Naive thymus-derived CD4-positive, alpha-beta T cell (primary cell): ENCODE data around the gene ANO9. TPM values are rescaled to one million over a fixed set of nuclear protein-coding genes. Genes with fewer than 3 reads are reported as not detected.
"Not testable (repeated sequence)": the region's sequence is repeated elsewhere in the genome, so short reads cannot be mapped to it uniquely, and the experiment has no call there.

Experiments used
- ATAC-seq: fragments of 150-1000 bp; cut with Tn5 transposase; 2 replicates; pipeline ENCODE4 v1.10.0; 2021; ENCODE audit warnings: mild to moderate bottlenecking, moderate library complexity
- CTCF ChIA-PET: fragments of 350-600 bp; sonication (Branson Sonifier 250); formaldehyde crosslinking; loops from one replicate; lab custom pipeline; 2021; ENCODE audit warnings: antibody characterized with exemption; lab: Charles Lee
- POLR2A ChIA-PET: fragments of 350-600 bp; sonication (Branson Sonifier 250); formaldehyde crosslinking; loops from one replicate; lab custom pipeline; 2021; ENCODE audit warnings: antibody characterized with exemption, inconsistent platforms; lab: Charles Lee
- DNase-seq, 9 donors: peaks; one replicate each; pipeline versions ENCODE4 v3.0.0 to v3.0.0-alpha.2; 2020 to 2022; ENCODE audit warnings: mixed read lengths in 1 of 9
- H3K27ac ChIP-seq: one replicate; pipeline ENCODE4 v1.7.0; 2013; ENCODE audit warnings: mild to moderate bottlenecking, low read depth, low read length, moderate library complexity
- H3K27me3 ChIP-seq, 2 donors: one replicate each; pipeline ENCODE4 v1.7.0; 2013; ENCODE audit warnings: low read length in 2 of 2, mild to moderate bottlenecking in 2 of 2, moderate library complexity in 2 of 2; ENCODE audit not compliant: control insufficient read depth in 2 of 2, insufficient read depth in 2 of 2
- H3K36me3 ChIP-seq, 3 experiments: 1 replicate in 2 of 3; 2 replicates in 1 of 3; pipeline ENCODE4 v1.7.0; 2013; ENCODE audit warnings: low read length in 3 of 3, mild to moderate bottlenecking in 3 of 3, moderate library complexity in 1 of 3; ENCODE audit not compliant: insufficient read depth in 3 of 3, control insufficient read depth in 2 of 3
- H3K4me1 ChIP-seq, 2 donors: one replicate each; pipeline ENCODE4 v1.7.0; 2013; ENCODE audit warnings: low read length in 2 of 2, mild to moderate bottlenecking in 2 of 2, moderate library complexity in 1 of 2; ENCODE audit not compliant: control insufficient read depth in 2 of 2, insufficient read depth in 2 of 2
- H3K4me3 ChIP-seq: 2 replicates; pipeline ENCODE4 v1.7.0; 2013; ENCODE audit warnings: mild to moderate bottlenecking, low read length
- H3K9me3 ChIP-seq, 3 experiments: 1 replicate in 2 of 3; 2 replicates in 1 of 3; pipeline ENCODE4 v1.7.0; 2013; ENCODE audit warnings: low read length in 3 of 3; ENCODE audit not compliant: control insufficient read depth in 2 of 3
- H3K27ac Mint-ChIP-seq, 9 donors: one replicate each; pipeline ENCODE4 v1.8.0; 2020 to 2022; ENCODE audit warnings: mixed read lengths in 9 of 9, mild to moderate bottlenecking in 8 of 9, moderate library complexity in 5 of 9, inconsistent platforms in 2 of 9
- H3K27me3 Mint-ChIP-seq, 5 donors: one replicate each; pipeline ENCODE4 v1.8.0; 2021 to 2022; ENCODE audit warnings: mixed read lengths in 5 of 5, mild to moderate bottlenecking in 1 of 5
- H3K36me3 Mint-ChIP-seq, 5 donors: one replicate each; pipeline ENCODE4 v1.8.0; 2020 to 2022; ENCODE audit warnings: mixed read lengths in 5 of 5, mild to moderate bottlenecking in 3 of 5, inconsistent platforms in 1 of 5
- H3K4me1 Mint-ChIP-seq, 7 donors: one replicate each; pipeline ENCODE4 v1.8.0; 2020 to 2022; ENCODE audit warnings: mixed read lengths in 7 of 7, mild to moderate bottlenecking in 3 of 7, inconsistent platforms in 1 of 7
- H3K4me3 Mint-ChIP-seq, 10 donors: one replicate each; pipeline ENCODE4 v1.8.0; 2020 to 2022; ENCODE audit warnings: mild to moderate bottlenecking in 10 of 10, mixed read lengths in 10 of 10, moderate library complexity in 6 of 10, inconsistent platforms in 2 of 10
- H3K9me3 Mint-ChIP-seq, 11 donors: one replicate each; pipeline ENCODE4 v1.8.0; 2020 to 2022; ENCODE audit warnings: mixed read lengths in 11 of 11, mild to moderate bottlenecking in 4 of 11, inconsistent platforms in 1 of 11, moderate library complexity in 1 of 11
- intact Hi-C, 2 donors: fragments of 100-400 bp; cut with micrococcal nuclease; formaldehyde crosslinking; loops; one replicate each; pipeline ENCODE4 v1.15.1; 2023
- polyA plus RNA-seq, 2 donors: library from polyadenylated mRNA; unstranded; fragments of 300-500 nt; fragmentation: Illumina TruSeq; gene quantifications; one replicate each; pipeline ENCODE4 v1.2.3, GENCODE V29; 2021
- total RNA-seq, 6 experiments: library from RNA in 5 of 6; stranded (reverse) in 5 of 6; gene quantifications; 1 replicate in 5 of 6; 2 replicates in 1 of 6; pipeline ENCODE4 v1.2.3 and lab custom pipeline; 2021 to 2026

Gene ANO9
- total and polyA plus RNA-seq, 7 experiments from 2014 or later = 9.0 to 107 (median 92.2) TPM

DNA sequence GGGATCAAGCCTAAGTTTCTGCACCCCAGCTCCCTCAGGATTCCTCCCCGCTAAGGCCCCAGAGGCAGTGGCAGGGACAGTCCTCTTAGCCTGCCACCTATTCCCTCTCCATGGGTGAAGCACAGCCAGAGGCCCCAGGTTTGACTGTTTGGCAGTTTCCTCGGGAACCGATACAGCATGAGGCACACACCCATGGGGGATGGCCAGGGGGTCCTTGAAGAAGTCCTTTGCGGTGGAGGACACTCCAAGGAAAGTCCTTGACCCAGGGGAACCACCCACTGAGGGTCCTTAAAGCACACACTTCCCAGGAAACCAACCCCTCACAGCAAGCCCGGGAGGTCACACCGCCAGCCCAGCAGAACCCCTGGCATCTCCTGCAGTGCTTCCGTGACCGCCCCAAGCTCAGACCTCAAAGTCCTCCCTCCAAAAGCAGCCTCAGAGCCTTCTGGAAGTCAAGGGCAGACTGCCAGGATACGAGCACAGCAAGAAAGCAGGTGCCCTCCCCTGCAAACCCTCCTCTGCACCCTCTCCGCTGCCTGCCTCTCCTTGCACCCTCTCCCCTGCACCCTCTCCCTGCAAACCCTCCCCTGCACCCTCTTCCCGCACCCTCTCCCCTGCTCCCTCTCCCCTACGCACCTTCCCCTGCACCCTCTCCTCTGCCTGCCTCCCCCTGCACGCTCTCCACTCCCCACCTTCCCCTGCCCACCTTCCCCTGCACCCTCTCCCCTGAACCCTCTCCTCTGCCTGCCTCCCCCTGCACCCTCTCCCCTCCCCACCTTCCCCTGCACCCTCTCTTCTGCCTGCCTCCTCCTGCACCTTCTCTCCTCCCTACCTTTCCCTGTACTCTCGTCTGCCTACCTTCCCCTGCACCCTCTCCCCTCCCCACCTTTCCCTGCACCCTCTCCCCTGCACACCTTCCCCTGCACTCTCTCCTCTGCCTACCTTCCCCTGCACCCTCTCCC, 28.4 kb downstream of the ANO9 start:
- POLR2A ChIA-PET = interaction anchor here (0.6 to 5.2 kb wide), 10 partner anchors 17 to 206 kb away, joined by 3 to 93 read pairs (median 6); partner anchors contain the start of genes BET1L, PTDSS2 and RIC8A
- H3K36me3 ChIP-seq = peaks cover 0 to 19% (median 0%) of the 10 kb centered on the region in 3 experiments

GRCh38 chr11:412641-413119, 29.1 kb downstream of the ANO9 start:
- DNase-seq (peak in 2 of 9 donors; percentile 10 to 20), ATAC-seq (no peak)
- peaks cover 0 to 21% (median 0%) of the 10 kb centered on the region in 3 experiments for H3K36me3 ChIP-seq
- H3K27ac ChIP-seq = peak overlapping the region; percentile 61
- Mint-ChIP-seq H3K27ac (peak overlapping the region in 3 of 9 donors; percentile 79 to 88 (median 85)), H3K9me3 (peaks cover 0 to 2% (median 0%) of the 10 kb centered on the region in 11 donors), H3K4me1 (peaks cover 14 to 33% (median 26%) of the 10 kb centered on the region in 7 donors), H3K36me3 (peaks cover 0 to 11% (median 0%) of the 10 kb centered on the region in 5 donors), H3K27me3 (no peaks in the 10 kb centered on the region), H3K4me3 (peak overlapping the region; percentile 82 to 100 (median 95))
- H3K4me1 ChIP-seq = peaks cover 16 to 21% of the 10 kb centered on the region in 2 donors
- CTCF ChIA-PET = interaction anchor here (0.9 to 1.3 kb wide), 2 partner anchors 36 to 184 kb away, joined by 3 read pairs; no protein-coding TSS in a partner anchor
- POLR2A ChIA-PET = interaction anchor here (0.6 to 5.2 kb wide), 4 partner anchors 27 to 391 kb away, joined by 3 to 93 read pairs (median 3); partner anchors contain the start of gene PTDSS2
- H3K27me3 ChIP-seq = no peaks in the 10 kb centered on the region
- no peaks in the 10 kb centered on the region for H3K9me3 ChIP-seq
- peak overlapping the region; percentile 92 for H3K4me3 ChIP-seq
- intact Hi-C loops = loop anchor here in 1 of 2 donors (10.0 kb wide), 2 partner anchors 282 to 382 kb away; partner anchors contain the start of genes CEND1, DEAF1, SLC25A22 and TMEM80

More for the DNA sequence above, 28.4 kb downstream of the ANO9 start:
- peak in 4 of 9 donors; percentile 5 to 54 (median 36) for DNase-seq
- Histone ChIP-seq H3K9me3 (no peaks in the 10 kb centered on the region), H3K4me1 (peaks cover 11 to 21% of the 10 kb centered on the region in 2 donors), H3K4me3 (peak overlapping the region; percentile 92), H3K27me3 (no peaks in the 10 kb centered on the region), H3K27ac (peak overlapping the region; percentile 61)
- Mint-ChIP-seq H3K4me1 (peaks cover 14 to 37% (median 26%) of the 10 kb centered on the region in 7 donors), H3K27me3 (no peaks in the 10 kb centered on the region), H3K27ac (peak overlapping the region in 7 of 9 donors; percentile 42 to 88 (median 80)), H3K36me3 (peaks cover 0 to 11% (median 0%) of the 10 kb centered on the region in 5 donors), H3K4me3 (peak overlapping the region; percentile 82 to 100 (median 95)), H3K9me3 (peaks cover 0 to 2% (median 0%) of the 10 kb centered on the region in 11 donors)
- intact Hi-C loops = loop anchor here (2.0 to 10.0 kb wide), 5 partner anchors 93 to 381 kb away; partner anchors contain the start of genes BET1L (in 1 of the 2), CEND1 (in 1 of the 2), DEAF1 (in 1 of the 2) and PSMD13 (in 1 of the 2)
- no peak for ATAC-seq
- CTCF ChIA-PET = interaction anchor here (0.9 to 1.3 kb wide), 2 partner anchors 35 to 185 kb away, joined by 3 read pairs; no protein-coding TSS in a partner anchor

DNA sequence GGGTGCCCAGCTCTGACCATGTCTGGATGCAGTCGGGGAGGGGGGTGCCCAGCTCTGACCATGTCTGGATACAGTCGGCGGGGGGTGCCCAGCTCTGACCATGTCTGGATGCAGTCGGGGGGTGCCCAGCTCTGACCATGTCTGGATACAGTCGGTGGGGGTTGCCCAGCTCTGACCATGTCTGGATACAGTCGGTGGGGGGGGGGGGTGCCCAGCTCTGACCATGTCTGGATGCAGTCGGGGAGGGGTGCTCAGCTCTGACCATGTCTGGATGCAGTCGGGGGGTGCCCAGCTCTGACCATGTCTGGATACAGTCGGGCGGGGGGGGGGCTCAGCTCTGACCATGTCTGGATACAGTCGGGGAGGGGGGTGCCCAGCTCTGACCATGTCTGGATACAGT, 30.3 kb downstream of the ANO9 start:
- ATAC-seq, H3K9me3 ChIP-seq, DNase-seq, H3K9me3 Mint-ChIP-seq, H3K4me3 ChIP-seq, H3K27me3 Mint-ChIP-seq, H3K27ac Mint-ChIP-seq, H3K27ac ChIP-seq, H3K27me3 ChIP-seq: not testable (repeated sequence)
- H3K36me3 ChIP-seq = peaks cover 0 to 21% (median 0%) of the 10 kb centered on the region in 3 experiments
- ChIA-PET CTCF (interaction anchor here (1.2 kb wide), 1 partner anchor 38 kb away, joined by 3 read pairs; no protein-coding TSS in a partner anchor), POLR2A (interaction anchor here (0.6 kb wide), 2 partner anchors 22 to 209 kb away, joined by 3 to 7 read pairs; no protein-coding TSS in a partner anchor)
- H3K4me1 Mint-ChIP-seq = peaks cover 14 to 34% (median 25%) of the 10 kb centered on the region in 7 donors
- intact Hi-C loops = loop anchor here in 1 of 2 donors (10.0 kb wide), 2 partner anchors 283 to 383 kb away; partner anchors contain the start of genes CEND1, DEAF1, SLC25A22 and TMEM80
- H3K4me3 Mint-ChIP-seq = peak overlapping the region in 1 of 10 donors; percentile 25
- peaks cover 0 to 11% (median 0%) of the 10 kb centered on the region in 5 donors for H3K36me3 Mint-ChIP-seq
- H3K4me1 ChIP-seq = peaks cover 20 to 22% of the 10 kb centered on the region in 2 donors

GRCh38 chr11:410711-411110, 31.1 kb downstream of the ANO9 start:
- peaks cover 19 to 25% of the 10 kb centered on the region in 2 donors for H3K4me1 ChIP-seq
- H3K9me3 Mint-ChIP-seq, H3K27ac Mint-ChIP-seq, H3K27me3 ChIP-seq, H3K9me3 ChIP-seq, DNase-seq, ATAC-seq, H3K4me3 Mint-ChIP-seq, H3K27ac ChIP-seq, H3K27me3 Mint-ChIP-seq, H3K4me3 ChIP-seq: not testable (repeated sequence)
- peaks cover 0 to 11% (median 0%) of the 10 kb centered on the region in 5 donors for H3K36me3 Mint-ChIP-seq
- intact Hi-C loops = loop anchor here in 1 of 2 donors (10.0 kb wide), 2 partner anchors 284 to 384 kb away; partner anchors contain the start of genes CEND1, DEAF1, SLC25A22 and TMEM80
- peaks cover 0 to 24% (median 0%) of the 10 kb centered on the region in 3 experiments for H3K36me3 ChIP-seq
- POLR2A ChIA-PET = interaction anchor here (1.4 to 7.7 kb wide), 2 partner anchors 33 to 38 kb away, joined by 7 to 109 read pairs; partner anchors contain the start of gene PTDSS2
- CTCF ChIA-PET = interaction anchor here (0.9 to 1.2 kb wide), 3 partner anchors 37 to 40 kb away, joined by 3 to 4 read pairs (median 3); no protein-coding TSS in a partner anchor
- H3K4me1 Mint-ChIP-seq = peaks cover 14 to 34% (median 23%) of the 10 kb centered on the region in 7 donors

GRCh38 chr11:409600-410483, 32.0 kb downstream of the ANO9 start:
- intact Hi-C loops = loop anchor here in 1 of 2 donors (5.0 to 10.0 kb wide), 4 partner anchors 143 to 385 kb away; partner anchors contain the start of genes CEND1, DEAF1, SLC25A22 and TMEM80
- POLR2A ChIA-PET = interaction anchor here (0.6 to 7.7 kb wide), 4 partner anchors 33 to 125 kb away, joined by 3 to 109 read pairs (median 5); partner anchors contain the start of gene PTDSS2
- peak overlapping the region in 2 of 9 donors; percentile 14 to 21 for H3K27ac Mint-ChIP-seq
- H3K9me3 Mint-ChIP-seq = no peaks in the 10 kb centered on the region
- no peak overlapping the region for H3K4me3 Mint-ChIP-seq
- H3K27me3 Mint-ChIP-seq = no peaks in the 10 kb centered on the region
- peaks cover 14 to 38% (median 20%) of the 10 kb centered on the region in 7 donors for H3K4me1 Mint-ChIP-seq
- no peaks in the 10 kb centered on the region for H3K27me3 ChIP-seq
- H3K9me3 ChIP-seq = no peaks in the 10 kb centered on the region
- peak in 1 of 9 donors; percentile 23 for DNase-seq
- peaks cover 0 to 33% (median 0%) of the 10 kb centered on the region in 3 experiments for H3K36me3 ChIP-seq
- H3K36me3 Mint-ChIP-seq = peaks cover 0 to 12% (median 0%) of the 10 kb centered on the region in 5 donors
- H3K27ac ChIP-seq = no peak overlapping the region
- CTCF ChIA-PET = interaction anchor here (0.7 to 1.0 kb wide), 4 partner anchors 31 to 41 kb away, joined by 3 to 9 read pairs (median 4); no protein-coding TSS in a partner anchor
- peaks cover 17 to 21% of the 10 kb centered on the region in 2 donors for H3K4me1 ChIP-seq
- no peak overlapping the region for H3K4me3 ChIP-seq
- no peak for ATAC-seq
